ENCODE measurements around the gene SLTM. TPM values are rescaled to one million over a fixed set of nuclear protein-coding genes. Genes with fewer than 3 reads are reported as not detected.

The SLTM gene
- total RNA-seq, 1 donor from 2014 or later, result 93.9 TPM

GRCh38 chr15:58916962-58917361 lies 16.5 kb downstream of the SLTM start:
- peaks cover 34% of the 10 kb centered on the region for H3K36me3 Mint-ChIP-seq (ENCODE audit: unreplicated experiment)
- no peaks in the 10 kb centered on the region for H3K27me3 Mint-ChIP-seq (ENCODE audit: unreplicated experiment)

DNA sequence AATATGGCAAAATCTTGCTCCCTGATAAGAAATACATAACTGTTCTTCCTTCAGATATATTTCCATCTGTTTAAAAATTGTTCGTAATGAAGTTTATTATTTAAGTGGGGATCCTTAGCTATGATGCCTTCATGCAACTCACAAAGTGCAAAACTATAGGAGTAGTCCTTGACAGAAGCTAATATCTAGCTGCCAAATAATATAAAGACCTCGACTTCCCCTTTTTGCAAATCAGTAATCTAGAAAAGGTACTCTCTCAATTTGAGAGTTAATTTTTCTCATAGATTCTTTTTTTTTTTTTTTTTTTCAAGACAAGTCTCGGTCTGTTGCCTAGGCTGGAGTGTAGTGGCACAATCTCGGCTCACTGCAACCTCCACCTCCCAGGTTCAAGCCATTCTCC lies 23.0 kb downstream of the SLTM start:
- no peak for TF ChIP-seq CTCF (IDR thresholded peaks at IDR 0.05)
- Mint-ChIP-seq H3K36me3 (ENCODE audit: unreplicated experiment) (peaks cover 35% of the 10 kb centered on the region), H3K27ac (ENCODE audit: unreplicated experiment) (no peak overlapping the region), H3K9me3 (ENCODE audit: unreplicated experiment) (no peaks in the 10 kb centered on the region), H3K4me3 (ENCODE audit: unreplicated experiment) (no peak overlapping the region), H3K4me1 (ENCODE audit: unreplicated experiment) (peaks cover 13% of the 10 kb centered on the region), H3K27me3 (ENCODE audit: unreplicated experiment) (no peaks in the 10 kb centered on the region)
- DNase-seq (ENCODE audit: extremely low spot score, unreplicated experiment), result no peak

More at GRCh38 chr15:58916962-58917361, 16.5 kb downstream of the SLTM start:
- no peaks in the 10 kb centered on the region for H3K9me3 Mint-ChIP-seq (ENCODE audit: unreplicated experiment)
- no peak for TF ChIP-seq CTCF (IDR thresholded peaks at IDR 0.05)
- DNase-seq (ENCODE audit: extremely low spot score, unreplicated experiment), result no peak
- H3K4me3 Mint-ChIP-seq (ENCODE audit: unreplicated experiment), result no peak overlapping the region
- no peak overlapping the region for H3K27ac Mint-ChIP-seq (ENCODE audit: unreplicated experiment)
- peaks cover 18% of the 10 kb centered on the region for H3K4me1 Mint-ChIP-seq (ENCODE audit: unreplicated experiment)

- H3K36me3 Mint-ChIP-seq (ENCODE audit: unreplicated experiment), result peaks cover 35% of the 10 kb centered on the region
Observed at GRCh38 chr15:58909616-58910015, 23.9 kb downstream of the SLTM start.

GRCh38 chr15:58908550-58909309 lies 24.7 kb downstream of the SLTM start:
- H3K4me3 Mint-ChIP-seq (ENCODE audit: unreplicated experiment), result no peak overlapping the region
- no peak overlapping the region for H3K27ac Mint-ChIP-seq (ENCODE audit: unreplicated experiment)
- TF ChIP-seq CTCF (IDR thresholded peaks at IDR 0.05), result no peak
- H3K36me3 Mint-ChIP-seq (ENCODE audit: unreplicated experiment), result peaks cover 26% of the 10 kb centered on the region
- no peak for DNase-seq (ENCODE audit: extremely low spot score, unreplicated experiment)
- no peaks in the 10 kb centered on the region for H3K27me3 Mint-ChIP-seq (ENCODE audit: unreplicated experiment)
- H3K9me3 Mint-ChIP-seq (ENCODE audit: unreplicated experiment), result no peaks in the 10 kb centered on the region
- peaks cover 10% of the 10 kb centered on the region for H3K4me1 Mint-ChIP-seq (ENCODE audit: unreplicated experiment)

More at GRCh38 chr15:58909616-58910015, 23.9 kb downstream of the SLTM start:
- Mint-ChIP-seq H3K4me3 (ENCODE audit: unreplicated experiment) (no peak overlapping the region), H3K4me1 (ENCODE audit: unreplicated experiment) (peaks cover 10% of the 10 kb centered on the region), H3K9me3 (ENCODE audit: unreplicated experiment) (no peaks in the 10 kb centered on the region), H3K27ac (ENCODE audit: unreplicated experiment) (no peak overlapping the region), H3K27me3 (ENCODE audit: unreplicated experiment) (no peaks in the 10 kb centered on the region)
- no peak for TF ChIP-seq CTCF (IDR thresholded peaks at IDR 0.05)
- DNase-seq (ENCODE audit: extremely low spot score, unreplicated experiment), result no peak

- Mint-ChIP-seq H3K27me3 (ENCODE audit: unreplicated experiment) (no peaks in the 10 kb centered on the region), H3K27ac (ENCODE audit: unreplicated experiment) (no peak overlapping the region), H3K9me3 (ENCODE audit: unreplicated experiment) (no peaks in the 10 kb centered on the region), H3K4me3 (ENCODE audit: unreplicated experiment) (no peak overlapping the region), H3K36me3 (ENCODE audit: unreplicated experiment) (peaks cover 43% of the 10 kb centered on the region), H3K4me1 (ENCODE audit: unreplicated experiment) (peaks cover 10% of the 10 kb centered on the region)
- no peak for DNase-seq (ENCODE audit: extremely low spot score, unreplicated experiment)
- no peak for TF ChIP-seq CTCF (IDR thresholded peaks at IDR 0.05)
Observed at GRCh38 chr15:58900631-58901030, 32.8 kb downstream of the SLTM start.
